ENCODE measurements around the gene DLGAP1. TPM values are rescaled to one million over a fixed set of nuclear protein-coding genes. Genes with fewer than 3 reads are reported as not detected.

DLGAP1 gene
- total and polyA plus RNA-seq, 2 experiments from 2014 or later = 17.0 to 48.5 TPM

DNA sequence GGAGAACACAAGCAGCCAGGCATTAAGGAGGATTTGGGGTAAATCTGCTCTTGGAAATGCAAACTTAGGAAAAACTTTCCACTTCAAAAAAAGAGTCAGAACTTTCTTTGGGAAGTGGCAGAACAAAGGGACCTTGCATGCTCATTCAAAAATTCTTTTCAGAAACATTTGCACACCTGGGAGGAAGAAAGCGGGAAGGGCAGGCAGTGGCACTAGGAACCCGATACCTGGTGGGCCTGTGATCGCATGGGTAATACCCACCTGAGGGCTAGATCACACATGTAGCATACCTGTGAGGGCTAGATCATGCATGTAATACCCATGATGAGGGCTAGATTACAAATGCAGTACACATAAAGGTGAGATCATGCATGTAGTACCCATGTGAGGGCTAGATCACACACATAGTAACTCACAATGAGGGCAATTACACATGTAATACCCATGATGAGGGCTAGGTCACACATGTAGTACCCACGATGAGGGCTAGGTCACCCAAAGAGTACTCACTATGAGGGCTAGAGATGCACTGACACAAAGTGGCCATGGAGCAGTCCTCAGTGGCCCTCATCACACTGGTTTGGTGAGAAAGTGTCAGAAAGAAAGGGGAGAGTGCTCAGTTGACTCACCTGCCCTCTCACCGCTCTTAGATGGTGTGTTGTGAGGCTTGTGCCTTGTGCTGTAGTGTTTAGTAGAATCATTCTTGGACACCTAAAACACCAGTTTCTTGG is 212.5 kb downstream of the DLGAP1 start:
- peak; percentile 73 for ATAC-seq
- Mint-ChIP-seq H3K36me3 (ENCODE audit: low read depth) (no peaks in the 10 kb centered on the region), H3K27me3 (ENCODE audit: insufficient read depth, low read depth, poor library complexity) (peaks cover 48% of the 10 kb centered on the region), H3K4me1 (peaks cover 49% of the 10 kb centered on the region), H3K4me3 (no peak overlapping the region), H3K27ac (no peak overlapping the region), H3K9me3 (no peaks in the 10 kb centered on the region)
- Histone ChIP-seq H3K79me2 (replicated peaks; ENCODE audit: insufficient read depth) (no peaks in the 10 kb centered on the region), H3K9me2 (ENCODE audit: insufficient read depth) (no peaks in the 10 kb centered on the region), H3K27me3 (ENCODE audit: insufficient read depth) (peaks cover 73% of the 10 kb centered on the region), H3K36me3 (ENCODE audit: insufficient read depth) (no peaks in the 10 kb centered on the region), H4K20me1 (replicated peaks; ENCODE audit: insufficient read depth) (peaks cover 15% of the 10 kb centered on the region), H3F3A (replicated peaks; ENCODE audit: low read depth) (no peaks in the 10 kb centered on the region), H3K4me2 (peak overlapping the region; percentile 53), H2AFZ (no peak overlapping the region), H3K4me1 (ENCODE audit: insufficient read depth) (peaks cover 52% of the 10 kb centered on the region), H3K27ac (ENCODE audit: low read depth) (no peak overlapping the region), H3K4me3 (no peak overlapping the region)
- TF ChIP-seq ZNF114 (CRISPR knock-in tag; IDR thresholded peaks at IDR 0.05) (no peak), NANOG (IDR thresholded peaks at IDR 0.05; ENCODE audit: borderline replicate concordance) (0 out of 2 replicates have a peak, but pooled peaks have one; percentile 11)
- TF ChIP-seq, protein P1, sequence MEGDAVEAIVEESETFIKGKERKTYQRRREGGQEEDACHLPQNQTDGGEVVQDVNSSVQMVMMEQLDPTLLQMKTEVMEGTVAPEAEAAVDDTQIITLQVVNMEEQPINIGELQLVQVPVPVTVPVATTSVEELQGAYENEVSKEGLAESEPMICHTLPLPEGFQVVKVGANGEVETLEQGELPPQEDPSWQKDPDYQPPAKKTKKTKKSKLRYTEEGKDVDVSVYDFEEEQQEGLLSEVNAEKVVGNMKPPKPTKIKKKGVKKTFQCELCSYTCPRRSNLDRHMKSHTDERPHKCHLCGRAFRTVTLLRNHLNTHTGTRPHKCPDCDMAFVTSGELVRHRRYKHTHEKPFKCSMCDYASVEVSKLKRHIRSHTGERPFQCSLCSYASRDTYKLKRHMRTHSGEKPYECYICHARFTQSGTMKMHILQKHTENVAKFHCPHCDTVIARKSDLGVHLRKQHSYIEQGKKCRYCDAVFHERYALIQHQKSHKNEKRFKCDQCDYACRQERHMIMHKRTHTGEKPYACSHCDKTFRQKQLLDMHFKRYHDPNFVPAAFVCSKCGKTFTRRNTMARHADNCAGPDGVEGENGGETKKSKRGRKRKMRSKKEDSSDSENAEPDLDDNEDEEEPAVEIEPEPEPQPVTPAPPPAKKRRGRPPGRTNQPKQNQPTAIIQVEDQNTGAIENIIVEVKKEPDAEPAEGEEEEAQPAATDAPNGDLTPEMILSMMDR (conservative IDR thresholded peaks at IDR 0.05; ENCODE audit: low read depth in 2 of 2) = no peak
- DNase-seq (ENCODE audit: low spot score) = peak; percentile 51

DNA sequence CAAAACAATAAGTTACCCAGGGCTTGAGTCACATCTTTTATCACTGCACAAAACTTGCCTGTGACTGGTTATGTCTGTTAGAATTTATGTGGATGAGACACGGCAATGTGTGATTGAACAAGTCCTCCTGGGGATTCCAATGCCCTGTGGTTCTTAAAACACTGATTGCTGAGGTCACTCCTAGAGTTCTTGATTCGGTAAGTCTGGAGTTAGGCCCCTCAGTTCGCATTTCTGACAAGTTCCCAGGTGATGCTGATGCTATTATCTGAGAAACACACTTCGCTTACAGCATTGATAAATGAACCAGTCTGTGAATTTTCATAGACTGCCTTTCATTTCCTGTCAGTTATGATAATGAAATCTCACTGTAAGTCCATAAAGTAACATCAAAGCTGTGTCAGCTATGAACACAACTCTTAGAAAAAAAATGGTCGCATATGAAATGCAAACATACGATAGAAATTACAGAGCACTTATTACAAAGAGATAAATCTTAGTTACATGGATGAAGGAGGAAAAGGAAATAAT is 214.0 kb downstream of the DLGAP1 start:
- no peaks in the 10 kb centered on the region for H3K9me3 Mint-ChIP-seq
- Histone ChIP-seq H3F3A (replicated peaks; ENCODE audit: low read depth) (no peaks in the 10 kb centered on the region), H3K4me1 (ENCODE audit: insufficient read depth) (peaks cover 61% of the 10 kb centered on the region), H3K27me3 (ENCODE audit: insufficient read depth) (peaks cover 87% of the 10 kb centered on the region), H4K20me1 (replicated peaks; ENCODE audit: insufficient read depth) (peaks cover 15% of the 10 kb centered on the region), H3K9me2 (ENCODE audit: insufficient read depth) (no peaks in the 10 kb centered on the region), H3K4me3 (no peak overlapping the region), H3K27ac (ENCODE audit: low read depth) (no peak overlapping the region), H2AFZ (no peak overlapping the region), H3K36me3 (ENCODE audit: insufficient read depth) (no peaks in the 10 kb centered on the region), H3K4me2 (no peak overlapping the region), H3K79me2 (replicated peaks; ENCODE audit: insufficient read depth) (no peaks in the 10 kb centered on the region)
- H3K36me3 Mint-ChIP-seq (ENCODE audit: low read depth) = no peaks in the 10 kb centered on the region
- no peak overlapping the region for H3K4me3 Mint-ChIP-seq
- H3K27ac Mint-ChIP-seq = no peak overlapping the region
- no peak for TF ChIP-seq STAT1 (IDR thresholded peaks at IDR 0.05; ENCODE audit: unreplicated experiment)
- TF ChIP-seq ZNF331 (CRISPR knock-in tag; IDR thresholded peaks at IDR 0.05; ENCODE audit: low read depth) = no peak
- TF ChIP-seq JUNB (IDR thresholded peaks at IDR 0.05; ENCODE audit: unreplicated experiment) = no peak
- TF ChIP-seq, protein P1 (conservative IDR thresholded peaks at IDR 0.05; ENCODE audit: low read depth in 2 of 2) = no peak
- no peak for TF ChIP-seq NANOG (IDR thresholded peaks at IDR 0.05; ENCODE audit: borderline replicate concordance)
- TF ChIP-seq CREB1 (CRISPR knock-in tag; IDR thresholded peaks at IDR 0.05; ENCODE audit: low read depth) = no peak
- TF ChIP-seq, protein P2, sequence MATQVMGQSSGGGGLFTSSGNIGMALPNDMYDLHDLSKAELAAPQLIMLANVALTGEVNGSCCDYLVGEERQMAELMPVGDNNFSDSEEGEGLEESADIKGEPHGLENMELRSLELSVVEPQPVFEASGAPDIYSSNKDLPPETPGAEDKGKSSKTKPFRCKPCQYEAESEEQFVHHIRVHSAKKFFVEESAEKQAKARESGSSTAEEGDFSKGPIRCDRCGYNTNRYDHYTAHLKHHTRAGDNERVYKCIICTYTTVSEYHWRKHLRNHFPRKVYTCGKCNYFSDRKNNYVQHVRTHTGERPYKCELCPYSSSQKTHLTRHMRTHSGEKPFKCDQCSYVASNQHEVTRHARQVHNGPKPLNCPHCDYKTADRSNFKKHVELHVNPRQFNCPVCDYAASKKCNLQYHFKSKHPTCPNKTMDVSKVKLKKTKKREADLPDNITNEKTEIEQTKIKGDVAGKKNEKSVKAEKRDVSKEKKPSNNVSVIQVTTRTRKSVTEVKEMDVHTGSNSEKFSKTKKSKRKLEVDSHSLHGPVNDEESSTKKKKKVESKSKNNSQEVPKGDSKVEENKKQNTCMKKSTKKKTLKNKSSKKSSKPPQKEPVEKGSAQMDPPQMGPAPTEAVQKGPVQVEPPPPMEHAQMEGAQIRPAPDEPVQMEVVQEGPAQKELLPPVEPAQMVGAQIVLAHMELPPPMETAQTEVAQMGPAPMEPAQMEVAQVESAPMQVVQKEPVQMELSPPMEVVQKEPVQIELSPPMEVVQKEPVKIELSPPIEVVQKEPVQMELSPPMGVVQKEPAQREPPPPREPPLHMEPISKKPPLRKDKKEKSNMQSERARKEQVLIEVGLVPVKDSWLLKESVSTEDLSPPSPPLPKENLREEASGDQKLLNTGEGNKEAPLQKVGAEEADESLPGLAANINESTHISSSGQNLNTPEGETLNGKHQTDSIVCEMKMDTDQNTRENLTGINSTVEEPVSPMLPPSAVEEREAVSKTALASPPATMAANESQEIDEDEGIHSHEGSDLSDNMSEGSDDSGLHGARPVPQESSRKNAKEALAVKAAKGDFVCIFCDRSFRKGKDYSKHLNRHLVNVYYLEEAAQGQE (IDR thresholded peaks at IDR 0.05; ENCODE audit: unreplicated experiment) = no peak
- TF ChIP-seq ZNF114 (CRISPR knock-in tag; IDR thresholded peaks at IDR 0.05) = no peak
- TF ChIP-seq EZH2 (IDR thresholded peaks at IDR 0.05; ENCODE audit: low read depth, unreplicated experiment) = no peak
- TF ChIP-seq, protein P3, sequence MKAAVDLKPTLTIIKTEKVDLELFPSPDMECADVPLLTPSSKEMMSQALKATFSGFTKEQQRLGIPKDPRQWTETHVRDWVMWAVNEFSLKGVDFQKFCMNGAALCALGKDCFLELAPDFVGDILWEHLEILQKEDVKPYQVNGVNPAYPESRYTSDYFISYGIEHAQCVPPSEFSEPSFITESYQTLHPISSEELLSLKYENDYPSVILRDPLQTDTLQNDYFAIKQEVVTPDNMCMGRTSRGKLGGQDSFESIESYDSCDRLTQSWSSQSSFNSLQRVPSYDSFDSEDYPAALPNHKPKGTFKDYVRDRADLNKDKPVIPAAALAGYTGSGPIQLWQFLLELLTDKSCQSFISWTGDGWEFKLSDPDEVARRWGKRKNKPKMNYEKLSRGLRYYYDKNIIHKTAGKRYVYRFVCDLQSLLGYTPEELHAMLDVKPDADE (IDR thresholded peaks at IDR 0.05) = no peak
- TF ChIP-seq EZH2phosphoT487 (IDR thresholded peaks at IDR 0.05; ENCODE audit: unreplicated experiment) = no peak
- ATAC-seq (peak; percentile 23; the same call in 1 of the 3 replicates), DNase-seq (ENCODE audit: low spot score) (peak; percentile 46)
- H3K4me1 Mint-ChIP-seq = peaks cover 59% of the 10 kb centered on the region
- peaks cover 56% of the 10 kb centered on the region for H3K27me3 Mint-ChIP-seq (ENCODE audit: insufficient read depth, low read depth, poor library complexity)

Measured in GM23338 (cell line).